Erythroblast (primary cell): Measurements from ENCODE around the gene NTN5.

Source experiments
- GATA1 ChIP-seq: IDR thresholded peaks from 2 replicates; pipeline ENCODE4 v1.6.1; 2011; ENCODE audit warnings: low read depth, mild to moderate bottlenecking, control low read depth, low read length, moderate library complexity
- POLR2A ChIP-seq: IDR thresholded peaks from 2 replicates; pipeline ENCODE4 v1.6.1; 2011; ENCODE audit warnings: mild to moderate bottlenecking, low read length

- TF ChIP-seq POLR2A (no peak), GATA1 (no peak)
Measured at GRCh38 chr19:48720251-48720612, 47.4 kb upstream of the NTN5 start.
